Endothelial cell of umbilical vein (primary cell): ENCODE measurements around the gene EPB41L3. TPM values are rescaled to one million over a fixed set of nuclear protein-coding genes. Genes with fewer than 3 reads are reported as not detected.

ENCODE experiments used
- BruUV-seq: library from RNA; stranded (reverse); fragments of 400-500 nt; replicated peaks from 2 replicates; lab custom pipeline; 2021; lab: Mats Ljungman, UMichigan
- CTCF ChIA-PET: fragments of 300-600, 350-600 bp; sonication (Branson Sonifier 250); formaldehyde crosslinking; loops from one replicate; lab custom pipeline; 2021; ENCODE audit warnings: antibody characterized with exemption, inconsistent platforms; lab: Charles Lee
- POLR2A ChIA-PET: fragments of 300-600, 350-600 bp; sonication (Branson Sonifier 250); formaldehyde crosslinking; loops from one replicate; lab custom pipeline; 2021; ENCODE audit warnings: antibody characterized with exemption, inconsistent platforms; lab: Charles Lee
- DNase-seq: peaks from one replicate; pipeline ENCODE4 v3.0.0-alpha.2; 2011; ENCODE audit warnings: low read depth, low spot score
- FAIRE-seq: peaks from 2 replicates; lab custom pipeline; 2011; peaks lifted over from hg19 to GRCh38; lab: Jason Lieb, UNC
- H2AFZ ChIP-seq: 2 replicates; pipeline ENCODE4 v1.6.0; 2012; ENCODE audit warnings: low read depth, low read length, control low read depth, inconsistent platforms
- H3K27ac ChIP-seq: 2 replicates; pipeline ENCODE4 v1.5.1; 2011; ENCODE audit warnings: low read depth, mild to moderate bottlenecking, control low read depth, low read length, moderate library complexity; ENCODE audit not compliant: insufficient read depth
- H3K27me3 ChIP-seq, 2 experiments: 2 replicates each; pipeline versions ENCODE4 v1.6.0 to v1.6.1; 2011; ENCODE audit warnings: low read length in 2 of 2, mixed read lengths in 1 of 2; ENCODE audit not compliant: control insufficient read depth in 2 of 2, insufficient read depth in 2 of 2
- H3K36me3 ChIP-seq, 2 experiments: 2 replicates in 1 of 2; 3 replicates in 1 of 2; pipeline ENCODE4 v1.5.1; 2011; ENCODE audit warnings: low read length in 2 of 2, mild to moderate bottlenecking in 1 of 2, moderate library complexity in 1 of 2; ENCODE audit not compliant: control insufficient read depth in 2 of 2, insufficient read depth in 2 of 2; ENCODE audit errors: extremely low read depth in 1 of 2
- H3K4me1 ChIP-seq: 3 replicates; pipeline ENCODE4 v1.5.1; 2011; ENCODE audit warnings: mild to moderate bottlenecking, low read length; ENCODE audit not compliant: control insufficient read depth, insufficient read depth; ENCODE audit errors: extremely low read depth
- H3K4me2 ChIP-seq: 2 replicates; pipeline ENCODE4 v1.6.1; 2011; ENCODE audit warnings: low read length, control low read depth, mixed read lengths; ENCODE audit not compliant: insufficient read depth
- H3K4me3 ChIP-seq, 3 experiments: fragments of 200-600 bp in 1 of 3; sonication (generic), shearing (Covaris generic) in 1 of 3; replicated peaks in 1 of 3; 2 replicates each; pipeline ENCODE4 v1.5.1; 2011 to 2016; ENCODE audit warnings: control low read depth in 3 of 3, low read length in 3 of 3, mild to moderate bottlenecking in 2 of 3, inconsistent platforms in 1 of 3, low read depth in 1 of 3, moderate library complexity in 1 of 3; ENCODE audit not compliant: insufficient read depth in 1 of 3
- H3K79me2 ChIP-seq: 2 replicates; pipeline ENCODE4 v1.6.0; 2012; ENCODE audit warnings: low read length, inconsistent platforms; ENCODE audit not compliant: control insufficient read depth, insufficient read depth
- H3K9ac ChIP-seq: replicated peaks from 2 replicates; pipeline ENCODE3; 2011; ENCODE audit warnings: low read length, control low read depth; ENCODE audit not compliant: insufficient read depth; ENCODE audit errors: extremely low read depth
- H3K9me1 ChIP-seq: replicated peaks from 3 replicates; pipeline ENCODE4 v1.6.0; 2011; ENCODE audit warnings: mild to moderate bottlenecking, low read length; ENCODE audit not compliant: control insufficient read depth, insufficient read depth; ENCODE audit errors: extremely low read depth
- H3K9me3 ChIP-seq: replicated peaks from 2 replicates; pipeline ENCODE4 v1.5.1; 2012; ENCODE audit warnings: low read length, inconsistent platforms; ENCODE audit not compliant: control insufficient read depth, insufficient read depth
- H4K20me1 ChIP-seq: replicated peaks from 2 replicates; pipeline ENCODE3; 2011; ENCODE audit warnings: mild to moderate bottlenecking, low read length; ENCODE audit not compliant: control insufficient read depth, insufficient read depth; ENCODE audit errors: extremely low read depth
- CTCF ChIP-seq, 2 donors: IDR thresholded peaks; 1 replicate in 1 of 2; 2 replicates in 1 of 2; pipeline ENCODE4 v1.5.1; 2011; ENCODE audit warnings: low read length in 2 of 2, mild to moderate bottlenecking in 2 of 2, moderate library complexity in 2 of 2, control low read depth in 1 of 2, inconsistent platforms in 1 of 2, low read depth in 1 of 2; ENCODE audit not compliant: insufficient read depth in 1 of 2; ENCODE audit errors: extremely low read depth in 1 of 2
- EZH2 ChIP-seq: IDR thresholded peaks from 2 replicates; pipeline ENCODE4 v1.6.1; 2012; ENCODE audit warnings: borderline replicate concordance, low read depth, mild to moderate bottlenecking, moderate library complexity, low read length, inconsistent platforms; ENCODE audit not compliant: severe bottlenecking
- FOS ChIP-seq: IDR thresholded peaks from 2 replicates; pipeline ENCODE4 v1.6.1; 2011; ENCODE audit warnings: mild to moderate bottlenecking, low read length, moderate library complexity, borderline replicate concordance; ENCODE audit not compliant: insufficient read depth
- GATA2 ChIP-seq: IDR thresholded peaks from 2 replicates; pipeline ENCODE4 v1.7.0; 2011; ENCODE audit warnings: low read depth, mild to moderate bottlenecking, moderate library complexity, mixed read lengths, low read length; ENCODE audit not compliant: insufficient read length, insufficient read depth
- JUN ChIP-seq: IDR thresholded peaks from 2 replicates; pipeline ENCODE4 v1.6.1; 2011; ENCODE audit warnings: borderline replicate concordance, low read depth; ENCODE audit not compliant: insufficient read length, insufficient read depth
- MAX ChIP-seq: IDR thresholded peaks from 2 replicates; pipeline ENCODE4 v1.6.1; 2011; ENCODE audit not compliant: insufficient read depth, insufficient read length
- MYC ChIP-seq: IDR thresholded peaks from one replicate; pipeline ENCODE4 v1.6.1; 2011; ENCODE audit warnings: mild to moderate bottlenecking, low read depth, low read length
- POLR2A ChIP-seq: IDR thresholded peaks from 2 replicates; pipeline ENCODE4 v1.6.1; 2012; ENCODE audit warnings: low read depth, mild to moderate bottlenecking, control low read depth, low read length
- POLR2AphosphoS5 ChIP-seq: IDR thresholded peaks from 2 replicates; pipeline ENCODE4 v1.6.1; 2012; ENCODE audit warnings: low read depth, mild to moderate bottlenecking, control low read depth, low read length, moderate library complexity; ENCODE audit not compliant: insufficient read depth
- dilution Hi-C: fragments of 300-500 bp; cut with MboI; formaldehyde crosslinking; loops from one replicate; pipeline ENCODE4 v1.15.0; 2019; ENCODE audit warnings: low sequenced_read_pairs; ENCODE audit not compliant: extremely low pct_ligation_motif_present
- intact Hi-C: fragments of 100-400 bp; cut with micrococcal nuclease; formaldehyde crosslinking; loops from one replicate; pipeline ENCODE4 v1.10.0; 2022
- polyA plus RNA-seq, 4 experiments: library from polyadenylated mRNA; depleted of rRNA in 3 of 4; stranded (reverse) in 3 of 4; unstranded in 1 of 4; fragments of >200 nt; gene quantifications; 2 replicates each; pipeline versions ENCODE4 v1.2.1 to v1.2.3, GENCODE V29; 2011 to 2012; ENCODE audit warnings: missing spikeins in 1 of 4
- total RNA-seq: library from RNA; stranded (reverse); gene quantifications from 2 replicates; pipeline ENCODE4 v1.2.3, GENCODE V29; 2021

EPB41L3 gene
- total and polyA plus RNA-seq, 2 donors (not counting 3 experiments of a cell fraction or from before 2014, with no cell fraction given), result 38.9 to 114 TPM

- Histone ChIP-seq H3K9me3 (no peaks in the 10 kb centered on the region), H4K20me1 (no peaks in the 10 kb centered on the region), H3K27ac (no peak overlapping the region), H3K27me3 (no peaks in the 10 kb centered on the region), H3K4me2 (no peak overlapping the region), H3K36me3 (no peaks in the 10 kb centered on the region), H3K9ac (no peak overlapping the region), H2AFZ (no peak overlapping the region), H3K4me3 (no peak overlapping the region), H3K4me1 (peaks cover 17% of the 10 kb centered on the region), H3K79me2 (no peaks in the 10 kb centered on the region), H3K9me1 (no peaks in the 10 kb centered on the region)
- ChIA-PET POLR2A (no interaction called here), CTCF (interaction anchor here (1.4 kb wide), 1 partner anchor 9 kb away, joined by 4 read pairs; no protein-coding TSS in a partner anchor)
- dilution Hi-C loops (no loop called here), intact Hi-C loops (no loop called here)
- BruUV-seq, result no TSS peak
- TF ChIP-seq MYC (no peak), EZH2 (no peak), POLR2A (no peak), MAX (no peak), POLR2AphosphoS5 (no peak), FOS (no peak), CTCF (IDR thresholded peaks at IDR 0.05; ENCODE audit: extremely low read depth in 1 of 2, insufficient read depth in 1 of 2, low read depth in 1 of 2, low read length in 2 of 2) (no peak), GATA2 (no peak), JUN (no peak)
- DNase-seq (no peak), FAIRE-seq (no peak)
Measured at GRCh38 chr18:5585653-5586052, 41.9 kb upstream of the EPB41L3 start.
